ENCODE results near the gene PABPC1L2B.
"Not testable (repeated sequence)": the region's sequence is repeated elsewhere in the genome, so short reads cannot be mapped to it uniquely, and the experiment has no call there.

The PABPC1L2B gene

GRCh38 chrX:73002733-73003132 is at the start of gene PABPC1L2B:
Gene PABPC1L2B (plus strand): TSS chrX:73002939. CDS start chrX:73003643, 704 bp downstream.
- DNase-seq (ENCODE audit: low spot score): not testable (repeated sequence)

- not testable (repeated sequence) for DNase-seq (ENCODE audit: low spot score)
Measured at GRCh38 chrX:72959971-72960370, 42.8 kb upstream of the PABPC1L2B start.

- not testable (repeated sequence) for DNase-seq (ENCODE audit: low spot score)
Measured at GRCh38 chrX:72971859-72972258, 30.9 kb upstream of the PABPC1L2B start.

- DNase-seq (ENCODE audit: low spot score): not testable (repeated sequence)
Measured at GRCh38 chrX:72974885-72975284, 27.9 kb upstream of the PABPC1L2B start.

- DNase-seq (ENCODE audit: low spot score): not testable (repeated sequence)
Measured at GRCh38 chrX:72980894-72981469, 21.8 kb upstream of the PABPC1L2B start.

- not testable (repeated sequence) for DNase-seq (ENCODE audit: low spot score)
Measured at GRCh38 chrX:73004032-73004431, 1.3 kb downstream of the PABPC1L2B start.

- no peak for DNase-seq (ENCODE audit: low spot score)
Measured at GRCh38 chrX:73021361-73022092, 18.8 kb downstream of the PABPC1L2B start.

- DNase-seq (ENCODE audit: low spot score): not testable (repeated sequence)
Measured at GRCh38 chrX:73022093-73022445, 19.3 kb downstream of the PABPC1L2B start.

GRCh38 chrX:73028876-73029275 is 26.1 kb downstream of the PABPC1L2B start:
- DNase-seq (ENCODE audit: low spot score): no peak
